Non-pigmented ciliary epithelial cell (primary cell): ENCODE data around the gene KRT83.
A peak's percentile ranks its signal among the peaks of the same experiment; 100 is the strongest.
"Not testable (repeated sequence)": the region's sequence is repeated elsewhere in the genome, so short reads cannot be mapped to it uniquely, and the experiment has no call there.

Experiments
- DNase-seq: peaks from one replicate; pipeline ENCODE4 v3.0.0-alpha.2; 2010; ENCODE audit warnings: low read depth

KRT83 gene

GRCh38 chr12:52286857-52287785 lies 34.1 kb downstream of the KRT83 start:
- not testable (repeated sequence) for DNase-seq

DNA sequence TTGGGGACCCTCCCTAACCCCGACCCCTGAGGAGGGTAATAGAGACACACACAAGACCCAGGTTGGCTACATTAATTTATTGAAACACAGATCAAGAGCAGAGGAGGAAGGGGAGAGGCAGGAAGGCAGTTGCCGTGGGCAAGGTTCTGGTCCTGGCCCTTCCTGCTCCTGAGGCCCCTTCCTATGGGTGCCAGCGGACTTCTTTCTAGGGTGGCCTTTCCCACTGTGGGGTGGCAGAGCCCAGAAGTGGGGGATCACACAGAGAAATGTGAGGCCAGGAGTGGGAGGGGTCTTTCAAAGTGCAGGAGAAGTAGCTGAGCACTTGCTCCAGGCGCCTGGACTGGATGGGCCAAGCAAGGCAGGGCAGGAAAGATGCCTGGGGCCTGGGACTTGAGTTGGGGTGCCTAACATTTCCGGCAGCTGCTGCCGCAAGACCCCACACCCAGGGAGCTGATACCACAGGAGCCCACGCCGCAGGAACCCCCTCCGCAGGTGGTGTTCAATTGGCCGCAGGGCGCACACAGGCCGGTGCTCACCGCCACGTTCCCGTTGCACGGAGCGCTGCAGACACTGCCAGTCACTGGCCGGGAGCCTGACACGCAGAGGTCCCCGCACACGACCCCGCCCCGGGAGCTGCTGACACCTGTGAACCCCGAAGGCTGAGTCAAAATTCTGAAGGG lies 35.2 kb downstream of the KRT83 start:
- no peak for DNase-seq

DNA sequence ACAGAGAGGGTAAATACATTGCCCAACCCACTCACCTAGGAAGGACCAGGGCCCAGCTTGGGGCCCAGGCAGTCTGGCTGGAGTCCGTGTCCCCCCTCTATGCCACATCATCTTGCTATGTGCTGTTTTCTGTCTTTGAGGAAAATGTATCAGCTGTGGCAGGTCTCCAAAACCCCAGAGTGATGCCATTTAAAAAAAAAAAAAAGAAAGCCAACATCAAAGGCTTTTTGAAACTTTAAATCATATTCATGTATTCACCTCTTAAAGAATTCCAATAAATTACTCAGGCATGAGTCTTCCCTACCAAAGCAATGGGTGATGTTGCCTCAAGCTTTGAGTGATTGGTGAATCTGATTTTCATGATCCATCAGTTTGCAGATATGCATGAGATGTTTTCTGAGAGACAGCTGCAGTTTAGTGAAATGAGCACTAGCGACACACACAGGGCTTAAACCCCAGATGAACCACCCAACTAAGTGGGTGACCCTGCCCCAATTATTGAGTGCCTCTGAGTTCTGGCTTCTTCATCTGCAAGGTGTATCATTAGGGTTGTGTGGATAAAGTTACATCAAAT lies 35.9 kb downstream of the KRT83 start:
- no peak for DNase-seq

GRCh38 chr12:52284562-52285171 lies 36.5 kb downstream of the KRT83 start:
- no peak for DNase-seq

- peak; percentile 87 for DNase-seq
These were observed 40.2 kb downstream of the KRT83 start for GRCh38 chr12:52280796-52281560.

GRCh38 chr12:52280319-52280795 lies 40.8 kb downstream of the KRT83 start:
- peak; percentile 68 for DNase-seq

GRCh38 chr12:52279422-52280318 lies 41.5 kb downstream of the KRT83 start:
- peak; percentile 10 for DNase-seq

- DNase-seq = peak; percentile 8
These were observed 42.4 kb downstream of the KRT83 start for GRCh38 chr12:52278575-52279421.

DNA sequence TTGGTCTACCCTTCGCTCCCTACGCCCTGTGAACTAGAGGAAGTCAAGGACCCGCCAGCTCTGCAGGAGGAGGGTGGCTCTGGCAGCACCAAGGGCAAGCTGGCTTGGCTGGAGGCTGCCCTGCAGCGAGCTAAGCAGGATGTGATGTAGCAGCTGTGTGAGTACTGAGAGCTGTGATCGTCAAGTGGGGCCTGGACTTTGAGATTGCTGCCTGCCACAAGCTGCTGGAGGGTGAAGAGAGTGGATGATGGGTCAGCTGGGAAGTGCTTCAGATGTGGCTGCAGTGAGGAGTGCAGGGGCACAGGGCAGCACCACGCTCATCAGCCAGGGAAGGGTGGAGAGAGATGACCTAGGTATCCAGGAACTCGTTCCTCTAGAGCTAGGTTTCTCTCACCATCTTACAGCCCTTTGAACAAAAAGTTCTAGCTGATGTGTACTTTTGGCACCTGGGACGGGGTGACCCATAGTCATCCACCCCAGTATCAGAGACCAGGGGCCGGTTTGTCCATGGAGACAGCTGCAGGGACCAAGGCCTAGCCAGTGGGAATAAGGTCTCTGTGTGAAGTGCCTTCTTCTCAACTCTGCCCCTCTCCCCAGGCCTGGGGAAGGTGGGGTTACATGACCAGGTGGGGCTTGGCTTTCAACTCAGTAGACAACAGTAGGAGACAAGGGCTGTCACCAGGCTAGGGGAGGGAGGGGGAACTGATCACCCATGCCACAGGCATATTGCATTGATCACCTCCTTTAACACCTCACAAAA lies 43.5 kb downstream of the KRT83 start:
- no peak for DNase-seq

DNA sequence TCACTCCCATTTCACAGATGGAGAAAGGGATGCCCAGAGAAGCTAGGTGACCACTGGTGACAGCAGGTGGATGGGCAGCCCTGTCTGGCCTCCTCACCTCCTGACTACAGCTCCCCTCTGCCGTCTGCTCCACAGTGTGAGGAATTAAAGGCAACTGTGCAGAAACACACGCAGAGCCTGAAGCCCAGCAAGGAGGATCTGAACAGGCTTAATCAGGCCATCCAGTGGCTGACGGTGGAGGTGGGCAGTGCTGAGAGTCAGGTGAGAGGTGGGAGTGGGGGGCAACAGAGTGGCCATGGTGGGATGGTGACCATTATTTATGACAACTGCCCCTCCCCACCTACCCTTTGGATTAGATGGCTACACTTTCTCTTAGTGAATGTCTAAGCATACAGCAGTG lies 45.5 kb downstream of the KRT83 start:
- DNase-seq = no peak

GRCh38 chr12:52274521-52275120 lies 46.6 kb downstream of the KRT83 start, which contains the start of gene KRT86:
TSS of gene KRT86 (plus strand) at chr12:52274645. CDS start at chr12:52301917, 27,272 bp downstream.
- no peak for DNase-seq

GRCh38 chr12:52271158-52271557 lies 50.0 kb downstream of the KRT83 start:
- no peak for DNase-seq

- DNase-seq = no peak
These were observed 50.6 kb downstream of the KRT83 start for GRCh38 chr12:52270541-52271070.

DNA sequence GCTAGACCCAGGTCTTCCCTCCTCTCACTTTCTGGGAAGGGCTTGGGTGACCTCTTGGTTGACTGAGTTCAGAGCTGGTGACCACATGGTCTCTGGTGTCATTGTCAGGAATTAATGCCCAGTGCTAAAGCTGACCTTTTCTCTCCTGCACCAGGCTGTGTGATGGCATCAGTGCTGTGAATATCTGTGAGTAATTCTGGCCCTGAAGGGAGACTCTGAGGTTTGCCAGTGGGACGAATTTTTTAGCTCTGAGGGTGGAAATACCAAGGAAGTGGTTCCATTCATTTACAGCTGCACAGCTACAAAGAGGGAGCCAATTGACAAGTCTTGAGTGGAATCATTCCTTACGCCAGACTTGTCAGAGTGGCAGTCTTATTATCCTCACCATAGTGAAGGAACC lies 53.0 kb downstream of the KRT83 start:
- DNase-seq = no peak

- DNase-seq = no peak
These were observed 53.5 kb downstream of the KRT83 start for GRCh38 chr12:52267699-52268098.

DNA sequence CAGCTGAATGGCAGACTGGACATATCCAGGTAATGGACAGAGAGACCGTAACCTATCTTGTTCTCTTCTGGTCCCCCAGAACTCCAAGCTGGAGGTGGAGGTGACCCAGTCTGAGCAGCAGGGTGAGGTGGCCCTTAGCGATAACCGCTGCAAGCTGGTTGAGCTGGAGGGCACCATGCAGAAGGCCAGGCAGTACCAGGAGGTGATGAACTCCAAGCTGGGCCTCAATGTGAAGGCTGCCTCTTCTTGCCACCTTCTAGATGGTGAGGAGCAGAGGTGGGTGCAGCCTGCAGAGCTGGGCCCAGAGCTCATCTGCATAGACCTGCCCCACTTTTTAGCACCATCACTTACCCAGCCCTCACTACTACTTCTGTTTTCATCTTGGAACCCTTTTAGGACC lies 53.9 kb downstream of the KRT83 start:
- DNase-seq = no peak

DNA sequence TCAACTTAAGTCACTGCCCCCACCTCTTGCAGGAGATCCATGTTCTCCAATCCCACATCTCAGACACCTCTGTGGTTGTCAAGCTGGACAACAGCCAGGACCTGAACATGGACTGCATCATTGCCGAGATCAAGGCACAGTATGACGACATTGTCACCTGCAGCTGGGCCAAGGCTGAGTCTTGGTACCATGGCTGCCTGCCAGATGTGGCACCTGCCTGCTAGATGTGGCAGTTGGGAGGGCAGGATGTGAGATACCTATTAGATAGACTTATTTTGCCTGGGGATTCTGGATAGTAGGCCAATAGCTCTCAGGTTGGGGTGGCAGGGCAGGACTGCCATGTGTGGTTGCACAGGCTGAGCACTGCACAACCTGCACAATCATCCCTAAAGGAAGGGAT lies 54.7 kb downstream of the KRT83 start:
- no peak for DNase-seq

DNA sequence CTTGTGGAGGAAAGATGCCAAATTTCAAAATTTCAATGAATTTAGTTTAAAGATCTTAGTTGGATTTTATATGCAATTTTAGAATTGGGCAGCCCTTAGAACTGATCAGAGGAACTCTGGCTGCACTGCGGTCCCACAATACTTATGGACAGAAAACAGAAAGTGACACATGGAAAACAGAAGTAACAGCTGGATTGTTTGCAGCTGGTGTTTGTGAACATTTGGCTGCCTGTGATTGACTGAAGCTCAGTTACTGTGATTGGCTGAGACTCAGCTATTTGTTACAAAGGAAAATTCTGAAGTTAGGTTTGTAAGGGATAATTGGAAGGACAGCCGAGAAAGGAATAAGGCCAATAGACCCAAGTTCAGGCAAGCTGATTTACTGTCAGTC lies 56.8 kb downstream of the KRT83 start:
- no peak for DNase-seq
